A549 (cell line): Measurements from ENCODE around the gene MCTP2.

ENCODE experiments used
- EP300 ChIP-seq, 2 experiments: fragments of >200 bp; sonication (Bioruptor Twin); formaldehyde crosslinking; IDR thresholded peaks; 2 replicates in 1 of 2; 3 replicates in 1 of 2; pipeline ENCODE4 v1.6.1; 2016 to 2017
- ESRRA ChIP-seq: fragments of 150-350 bp; IDR thresholded peaks from 2 replicates; pipeline ENCODE4 v1.6.1; 2014; ENCODE audit warnings: mild to moderate bottlenecking, low read length, borderline replicate concordance
- RAD21 ChIP-seq, 2 experiments: fragments of >200 bp in 1 of 2; sonication (Bioruptor Twin) in 1 of 2; formaldehyde crosslinking in 1 of 2; IDR thresholded peaks in 1 of 2; conservative IDR thresholded peaks in 1 of 2; 2 replicates in 1 of 2; 3 replicates in 1 of 2; pipeline ENCODE4 v1.6.1; 2012 to 2018; ENCODE audit warnings: inconsistent platforms in 1 of 2
- ZC3H11A ChIP-seq: fragments of 450-650 bp; IDR thresholded peaks from 2 replicates; pipeline ENCODE4 v1.6.1; 2014; ENCODE audit warnings: antibody characterized with exemption, mild to moderate bottlenecking

- no peak for TF ChIP-seq ESRRA
- no peak for TF ChIP-seq EP300 (IDR thresholded peaks at IDR 0.05)
- no peak for TF ChIP-seq ZC3H11A
- TF ChIP-seq RAD21 (conservative IDR thresholded peaks at IDR 0.05 in 1 of 2, IDR thresholded peaks at IDR 0.05 in 1 of 2) = no peak
Measured at GRCh38 chr15:94417501-94418293, 186.3 kb downstream of the MCTP2 start.
